Suprapubic skin (tissue), 3 donors: ENCODE results near the gene CMTM8.

Source experiments
- POLR2A ChIP-seq, 2 donors: fragments of 450-650 bp; IDR thresholded peaks; one replicate each; pipeline ENCODE4 v1.6.1; 2017; ENCODE audit warnings: antibody characterized with exemption in 2 of 2, mild to moderate bottlenecking in 2 of 2, moderate library complexity in 2 of 2
- TF ChIP-seq, protein P1 (sequence below), 2 donors: fragments of 200-600 bp in 1 of 2; fragments of 450-650 bp in 1 of 2; sonication (generic) in 1 of 2; IDR thresholded peaks; one replicate each; pipeline ENCODE4 v1.5.1; 2016 to 2019; ENCODE audit warnings: antibody characterized with exemption in 2 of 2, mild to moderate bottlenecking in 1 of 2, moderate library complexity in 1 of 2

DNA sequence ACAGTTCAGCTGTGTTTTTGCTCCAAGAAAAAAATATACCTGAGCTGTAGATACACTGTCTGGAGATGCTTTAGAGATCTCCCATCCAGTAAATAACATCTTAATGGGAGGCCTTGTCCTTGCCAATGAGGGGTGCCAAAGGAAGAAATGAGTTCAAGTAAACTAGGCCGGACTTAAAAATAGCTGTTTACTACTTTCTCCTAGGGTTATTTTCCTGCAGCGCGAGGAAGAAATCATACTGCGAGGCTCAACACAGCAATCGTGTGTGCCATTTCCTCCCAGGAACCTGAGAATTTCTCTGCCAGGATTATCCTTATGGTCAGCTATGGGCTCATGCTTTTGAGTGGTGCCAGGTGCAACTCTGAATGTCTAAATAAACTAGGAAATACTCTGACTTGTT, 71.9 kb downstream of the CMTM8 start:
- TF ChIP-seq POLR2A (IDR thresholded peaks at IDR 0.05): no peak
- TF ChIP-seq, protein P1, sequence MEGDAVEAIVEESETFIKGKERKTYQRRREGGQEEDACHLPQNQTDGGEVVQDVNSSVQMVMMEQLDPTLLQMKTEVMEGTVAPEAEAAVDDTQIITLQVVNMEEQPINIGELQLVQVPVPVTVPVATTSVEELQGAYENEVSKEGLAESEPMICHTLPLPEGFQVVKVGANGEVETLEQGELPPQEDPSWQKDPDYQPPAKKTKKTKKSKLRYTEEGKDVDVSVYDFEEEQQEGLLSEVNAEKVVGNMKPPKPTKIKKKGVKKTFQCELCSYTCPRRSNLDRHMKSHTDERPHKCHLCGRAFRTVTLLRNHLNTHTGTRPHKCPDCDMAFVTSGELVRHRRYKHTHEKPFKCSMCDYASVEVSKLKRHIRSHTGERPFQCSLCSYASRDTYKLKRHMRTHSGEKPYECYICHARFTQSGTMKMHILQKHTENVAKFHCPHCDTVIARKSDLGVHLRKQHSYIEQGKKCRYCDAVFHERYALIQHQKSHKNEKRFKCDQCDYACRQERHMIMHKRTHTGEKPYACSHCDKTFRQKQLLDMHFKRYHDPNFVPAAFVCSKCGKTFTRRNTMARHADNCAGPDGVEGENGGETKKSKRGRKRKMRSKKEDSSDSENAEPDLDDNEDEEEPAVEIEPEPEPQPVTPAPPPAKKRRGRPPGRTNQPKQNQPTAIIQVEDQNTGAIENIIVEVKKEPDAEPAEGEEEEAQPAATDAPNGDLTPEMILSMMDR (IDR thresholded peaks at IDR 0.05): no peak
